WTC11 (cell line): ENCODE results near the gene RBPJ.

ENCODE experiments used
- KAT7 ChIP-seq: sonication (generic); formaldehyde crosslinking; IDR thresholded peaks from 2 replicates; pipeline ENCODE4 v1.8.1; 2023; ENCODE audit warnings: missing genetic modification reagents, mild to moderate bottlenecking, borderline replicate concordance
- NFYB ChIP-seq: sonication (generic); formaldehyde crosslinking; conservative IDR thresholded peaks from 2 replicates; pipeline ENCODE4 v1.8.0; 2022; ENCODE audit warnings: low read depth, missing genetic modification reagents
- NR3C1 ChIP-seq: sonication (generic); formaldehyde crosslinking; conservative IDR thresholded peaks from 2 replicates; pipeline ENCODE4 v1.8.1; 2023; ENCODE audit warnings: low read depth, mild to moderate bottlenecking, missing genetic modification reagents
- TF ChIP-seq, protein P1 (sequence below): sonication (generic); formaldehyde crosslinking; IDR thresholded peaks from 2 replicates; pipeline ENCODE4 v1.8.1; 2023; ENCODE audit warnings: mild to moderate bottlenecking, missing genetic modification reagents

DNA sequence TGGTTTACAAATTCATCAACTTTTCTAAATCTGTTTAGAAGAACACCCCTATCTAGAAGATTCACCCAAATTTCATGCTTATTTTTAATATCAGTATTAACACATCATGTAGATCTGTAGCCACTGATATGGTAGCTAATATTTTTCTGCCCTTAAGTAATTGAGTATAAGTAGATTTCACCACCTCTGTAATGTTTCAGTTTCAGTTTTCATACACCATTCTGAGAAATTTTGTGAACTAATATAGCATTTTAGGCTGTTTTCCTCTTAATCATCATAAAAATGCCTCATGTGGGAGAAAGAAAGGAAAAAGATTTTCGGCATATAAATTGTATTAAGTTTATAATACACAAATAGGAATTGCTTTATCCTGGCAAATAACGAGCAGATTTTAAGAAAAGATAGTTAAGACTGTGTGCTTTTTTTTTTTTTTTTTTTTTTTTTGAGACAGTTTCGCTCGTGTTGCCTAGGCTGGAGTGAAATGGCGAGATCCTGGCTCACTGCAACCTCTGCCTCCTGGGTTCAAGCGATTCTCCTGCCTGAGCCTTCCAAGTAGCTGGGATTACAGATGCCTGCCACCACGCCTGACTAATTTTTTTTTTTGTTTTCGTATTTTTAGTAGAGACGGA lies 21.4 kb upstream of the RBPJ start:
- TF ChIP-seq, protein P1, sequence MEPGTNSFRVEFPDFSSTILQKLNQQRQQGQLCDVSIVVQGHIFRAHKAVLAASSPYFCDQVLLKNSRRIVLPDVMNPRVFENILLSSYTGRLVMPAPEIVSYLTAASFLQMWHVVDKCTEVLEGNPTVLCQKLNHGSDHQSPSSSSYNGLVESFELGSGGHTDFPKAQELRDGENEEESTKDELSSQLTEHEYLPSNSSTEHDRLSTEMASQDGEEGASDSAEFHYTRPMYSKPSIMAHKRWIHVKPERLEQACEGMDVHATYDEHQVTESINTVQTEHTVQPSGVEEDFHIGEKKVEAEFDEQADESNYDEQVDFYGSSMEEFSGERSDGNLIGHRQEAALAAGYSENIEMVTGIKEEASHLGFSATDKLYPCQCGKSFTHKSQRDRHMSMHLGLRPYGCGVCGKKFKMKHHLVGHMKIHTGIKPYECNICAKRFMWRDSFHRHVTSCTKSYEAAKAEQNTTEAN (CRISPR knock-in tag): no peak
- no peak for TF ChIP-seq NFYB (CRISPR knock-in tag)
- no peak for TF ChIP-seq KAT7
- TF ChIP-seq NR3C1 (CRISPR knock-in tag): no peak
